GM18505 (cell line): ENCODE results near the gene SLC7A10.
"Not testable (repeated sequence)": the region's sequence is repeated elsewhere in the genome, so short reads cannot be mapped to it uniquely, and the experiment has no call there.

Source experiments
- ATAC-seq: cut with Tn5 transposase; IDR thresholded peaks from one replicate; pipeline ENCODE4 v1.9.1; 2021; ENCODE audit not compliant: unreplicated experiment
- POLR2A ChIP-seq: IDR thresholded peaks from 4 replicates; pipeline ENCODE4 v1.6.1; 2011; ENCODE audit warnings: borderline replicate concordance; ENCODE audit not compliant: insufficient read depth, insufficient read length; ENCODE audit errors: extremely low read depth

Gene SLC7A10

GRCh38 chr19:33227242-33227650 lies 1.6 kb upstream of the SLC7A10 start:
- TF ChIP-seq POLR2A: no peak

GRCh38 chr19:33226550-33227241 lies 1.0 kb upstream of the SLC7A10 start:
- no peak for TF ChIP-seq POLR2A
- ATAC-seq: no peak

More at GRCh38 chr19:33227242-33227650, 1.6 kb upstream of the SLC7A10 start:
- ATAC-seq: no peak

- no peak for TF ChIP-seq POLR2A
- no peak for ATAC-seq
These were observed 774 bp downstream of the SLC7A10 start for GRCh38 chr19:33224694-33225457.

- ATAC-seq: not testable (repeated sequence)
These were observed 3.4 kb downstream of the SLC7A10 start for GRCh38 chr19:33222255-33222654.

GRCh38 chr19:33221638-33222037 lies 4.0 kb downstream of the SLC7A10 start:
- no peak for ATAC-seq
- no peak for TF ChIP-seq POLR2A

GRCh38 chr19:33220735-33221134 lies 4.9 kb downstream of the SLC7A10 start:
- ATAC-seq: no peak
- no peak for TF ChIP-seq POLR2A

- ATAC-seq: no peak
- no peak for TF ChIP-seq POLR2A
These were observed 5.5 kb downstream of the SLC7A10 start for GRCh38 chr19:33220115-33220514.

- ATAC-seq: no peak
- no peak for TF ChIP-seq POLR2A
These were observed 6.3 kb downstream of the SLC7A10 start for GRCh38 chr19:33219261-33219815.

GRCh38 chr19:33217881-33218280 lies 7.8 kb downstream of the SLC7A10 start:
- no peak for TF ChIP-seq POLR2A
- no peak for ATAC-seq

- no peak for ATAC-seq
These were observed 9.3 kb downstream of the SLC7A10 start for GRCh38 chr19:33216198-33216830.

GRCh38 chr19:33215438-33216197 lies 10.0 kb downstream of the SLC7A10 start:
- no peak for ATAC-seq
- TF ChIP-seq POLR2A: no peak

More at GRCh38 chr19:33216198-33216830, 9.3 kb downstream of the SLC7A10 start:
- no peak for TF ChIP-seq POLR2A

GRCh38 chr19:33214596-33214995 lies 11.1 kb downstream of the SLC7A10 start:
- TF ChIP-seq POLR2A: no peak
- no peak for ATAC-seq

GRCh38 chr19:33212436-33213172 lies 13.0 kb downstream of the SLC7A10 start:
- no peak for ATAC-seq

More at GRCh38 chr19:33212436-33213172, 13.0 kb downstream of the SLC7A10 start:
- TF ChIP-seq POLR2A: no peak
